ENCODE data around the gene PRKD2.

DNA sequence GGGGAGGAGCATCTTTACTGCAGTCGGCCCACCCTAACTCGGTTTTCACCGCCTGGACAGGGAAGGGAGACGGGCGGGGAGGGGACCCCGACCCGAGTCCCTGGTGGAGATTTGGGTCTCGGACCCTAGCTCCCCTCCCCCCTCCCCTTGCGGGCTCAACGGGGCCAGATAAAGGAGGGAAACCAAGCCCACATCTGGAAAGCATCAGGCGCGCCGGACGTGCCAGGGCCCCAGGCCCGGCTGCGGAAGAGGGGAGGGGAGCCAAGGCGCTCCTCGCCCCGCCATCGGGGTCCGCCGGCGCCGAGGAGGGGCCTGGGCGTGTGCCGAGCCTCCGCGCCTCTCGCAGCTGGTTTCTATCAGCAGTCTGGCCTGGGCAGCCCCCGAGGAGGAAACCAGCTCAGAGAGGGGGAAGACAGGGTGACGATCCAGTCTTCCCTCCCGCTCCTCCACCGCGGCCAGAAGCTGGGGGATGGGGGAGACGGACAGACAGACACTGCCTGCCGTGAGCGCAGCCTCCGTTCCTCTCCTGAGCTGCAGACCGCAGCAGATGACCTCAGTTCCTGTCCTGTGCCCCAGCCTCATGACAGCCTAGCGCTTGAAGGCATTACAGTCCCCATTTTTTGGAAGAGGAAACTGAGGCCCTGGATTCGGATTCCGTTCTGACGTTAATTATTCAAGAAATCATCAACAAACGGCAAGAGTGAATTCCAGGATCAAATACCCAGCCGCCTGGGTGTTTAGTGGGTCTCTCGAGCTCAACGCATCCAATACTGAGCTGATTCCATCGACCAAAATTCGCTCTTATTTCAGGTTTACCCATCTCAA, 77.3 kb downstream of the PRKD2 start:
- TF ChIP-seq EZH2 (IDR thresholded peaks at IDR 0.05; ENCODE audit: borderline replicate concordance, insufficient read depth, low read length, poor library complexity, severe bottlenecking) (no peak), POLR2AphosphoS5 (IDR thresholded peaks at IDR 0.05) (peak; percentile 24), EP300 (conservative IDR thresholded peaks at IDR 0.05; ENCODE audit: poor library complexity, severe bottlenecking) (peak; percentile 22), SMC3 (conservative IDR thresholded peaks at IDR 0.05; ENCODE audit: poor library complexity) (no peak)
- TF ChIP-seq, protein P1, sequence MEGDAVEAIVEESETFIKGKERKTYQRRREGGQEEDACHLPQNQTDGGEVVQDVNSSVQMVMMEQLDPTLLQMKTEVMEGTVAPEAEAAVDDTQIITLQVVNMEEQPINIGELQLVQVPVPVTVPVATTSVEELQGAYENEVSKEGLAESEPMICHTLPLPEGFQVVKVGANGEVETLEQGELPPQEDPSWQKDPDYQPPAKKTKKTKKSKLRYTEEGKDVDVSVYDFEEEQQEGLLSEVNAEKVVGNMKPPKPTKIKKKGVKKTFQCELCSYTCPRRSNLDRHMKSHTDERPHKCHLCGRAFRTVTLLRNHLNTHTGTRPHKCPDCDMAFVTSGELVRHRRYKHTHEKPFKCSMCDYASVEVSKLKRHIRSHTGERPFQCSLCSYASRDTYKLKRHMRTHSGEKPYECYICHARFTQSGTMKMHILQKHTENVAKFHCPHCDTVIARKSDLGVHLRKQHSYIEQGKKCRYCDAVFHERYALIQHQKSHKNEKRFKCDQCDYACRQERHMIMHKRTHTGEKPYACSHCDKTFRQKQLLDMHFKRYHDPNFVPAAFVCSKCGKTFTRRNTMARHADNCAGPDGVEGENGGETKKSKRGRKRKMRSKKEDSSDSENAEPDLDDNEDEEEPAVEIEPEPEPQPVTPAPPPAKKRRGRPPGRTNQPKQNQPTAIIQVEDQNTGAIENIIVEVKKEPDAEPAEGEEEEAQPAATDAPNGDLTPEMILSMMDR (IDR thresholded peaks at IDR 0.05; ENCODE audit: poor library complexity, severe bottlenecking) = no peak
